Measurements from ENCODE around the gene POLR1D.
A peak's percentile ranks its signal among the peaks of the same experiment; 100 is the strongest.

POLR1D gene

DNA sequence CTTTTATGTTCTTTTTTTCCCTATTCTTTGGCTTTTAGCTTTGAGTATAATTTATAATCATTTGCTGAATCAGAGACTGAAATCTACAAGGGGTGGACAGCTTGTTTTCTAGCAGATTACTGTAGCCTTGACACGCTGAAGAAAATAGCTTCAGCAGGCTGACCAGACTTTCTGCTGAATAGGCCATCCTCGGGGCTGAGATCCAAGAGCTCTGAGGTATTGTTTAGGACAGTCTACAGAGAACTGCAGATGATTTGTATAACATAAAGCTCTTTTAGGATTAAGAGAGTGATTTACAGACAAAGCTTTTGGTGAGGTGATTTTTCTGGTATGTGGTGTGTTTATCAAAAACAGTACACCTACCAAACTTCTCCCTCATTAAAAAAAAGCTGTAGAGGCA, 16.8 kb downstream of the POLR1D start:
- peak; percentile 69 for DNase-seq (ENCODE audit: low spot score)

DNA sequence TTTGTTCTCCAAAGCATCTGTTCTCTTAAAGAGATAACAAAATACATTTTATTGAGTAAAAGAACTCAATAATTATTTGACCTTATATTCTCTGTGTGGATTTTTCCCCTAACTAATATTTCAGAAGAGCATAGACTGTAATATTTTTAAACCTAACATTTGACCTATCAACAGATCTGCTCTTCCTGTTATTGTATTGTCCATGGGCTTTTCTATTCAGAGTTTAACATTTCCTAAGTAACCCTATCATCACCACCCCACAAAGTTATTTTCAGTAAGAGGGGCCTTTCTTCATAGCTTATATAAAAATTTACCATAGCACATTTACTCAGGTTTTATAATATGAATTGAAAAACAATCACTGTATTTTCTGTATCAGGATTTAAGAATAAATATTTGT, 17.5 kb downstream of the POLR1D start:
- no peak for DNase-seq (ENCODE audit: low spot score)

DNA sequence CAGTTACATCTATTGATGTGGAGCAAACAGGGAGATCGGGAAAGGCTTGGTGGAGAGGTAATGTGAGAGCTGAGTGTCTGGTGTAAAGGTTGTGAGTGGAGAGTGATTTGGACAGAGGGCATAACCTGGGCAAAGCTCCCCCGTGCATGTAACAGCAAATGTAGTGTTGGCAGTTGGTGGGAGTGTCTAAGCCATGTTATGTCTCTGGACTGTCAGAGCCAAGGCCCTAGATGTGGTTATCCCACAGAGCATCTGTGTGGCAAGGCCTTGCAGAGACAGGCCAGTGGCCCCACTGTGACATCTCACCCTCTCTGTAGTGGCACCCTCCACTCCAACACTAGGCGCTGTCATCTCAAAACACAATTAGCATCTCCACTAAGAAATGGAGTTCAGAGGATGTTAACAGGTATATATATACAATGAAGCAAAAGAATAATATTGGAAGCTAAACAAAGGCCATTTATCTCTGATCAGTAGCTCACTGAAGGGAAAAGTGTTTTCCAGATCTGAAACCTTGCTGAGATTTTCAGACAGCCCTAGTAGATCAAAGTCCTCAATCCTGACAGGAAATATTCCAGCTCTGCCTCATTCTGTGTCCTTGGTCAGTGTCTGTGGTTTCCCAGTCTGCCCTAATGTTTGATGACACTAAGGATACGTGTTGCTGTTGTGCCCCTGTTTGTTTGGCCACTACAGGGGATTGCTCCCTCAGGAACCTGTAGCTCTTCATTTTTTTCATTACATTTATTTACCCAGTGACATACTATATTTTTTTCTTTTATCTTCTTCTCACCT, 20.2 kb downstream of the POLR1D start:
- DNase-seq (ENCODE audit: low spot score): no peak

DNA sequence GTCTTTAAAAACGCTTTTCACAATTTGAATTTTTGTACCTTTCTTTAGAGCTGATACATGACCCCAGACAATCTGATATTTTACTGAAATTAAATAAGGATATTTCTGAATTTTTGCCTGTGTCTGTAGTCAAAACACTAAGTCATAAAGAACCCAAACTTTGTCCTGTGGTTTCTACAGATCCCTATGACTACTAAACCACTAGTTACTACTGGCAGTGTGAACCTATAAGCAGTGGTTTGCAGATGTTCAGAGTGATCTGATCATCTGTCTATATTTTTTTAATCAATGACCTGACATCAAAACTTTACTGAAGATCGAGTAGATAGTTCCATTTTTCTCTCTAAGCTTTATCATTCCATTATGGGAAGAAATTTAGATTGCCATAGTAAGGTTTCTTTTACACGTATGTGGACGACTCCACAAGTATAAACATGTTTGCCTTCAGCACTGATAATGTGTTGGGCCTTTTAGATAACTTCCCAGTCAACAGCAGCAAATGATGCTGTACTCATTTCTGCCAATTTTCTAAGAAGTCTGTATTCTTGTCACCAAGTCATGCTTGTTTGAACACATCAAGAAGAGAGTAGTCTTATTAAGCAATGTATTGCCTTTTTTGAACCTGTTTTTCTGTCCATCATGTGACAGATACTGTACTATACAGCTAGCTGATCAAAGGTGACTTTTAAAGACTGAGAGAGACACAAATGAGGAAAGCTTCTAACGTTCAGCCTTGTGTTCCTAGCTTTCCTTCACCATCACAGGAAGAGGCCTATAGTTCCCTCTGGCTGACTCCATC, 21.8 kb downstream of the POLR1D start:
- no peak for DNase-seq (ENCODE audit: low spot score)

DNA sequence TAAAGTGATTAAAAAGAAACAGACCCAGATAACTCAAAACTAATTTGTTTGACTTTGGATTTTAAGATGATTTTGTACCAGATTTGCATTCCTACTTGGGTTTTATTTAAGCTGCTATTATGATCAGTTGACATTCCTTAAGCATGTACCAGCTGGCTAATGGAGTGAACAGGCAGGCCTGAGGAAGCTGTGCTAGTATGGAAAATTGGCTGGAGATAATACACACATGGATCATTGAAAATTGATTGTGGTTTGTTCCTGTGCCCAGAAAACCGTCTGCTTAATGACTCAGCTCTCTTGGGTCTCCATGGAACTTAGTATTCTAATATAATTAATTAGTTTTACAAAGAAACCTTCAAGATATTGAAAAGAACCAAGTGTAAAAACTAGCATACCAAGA, 22.6 kb downstream of the POLR1D start:
- DNase-seq (ENCODE audit: low spot score): no peak

DNA sequence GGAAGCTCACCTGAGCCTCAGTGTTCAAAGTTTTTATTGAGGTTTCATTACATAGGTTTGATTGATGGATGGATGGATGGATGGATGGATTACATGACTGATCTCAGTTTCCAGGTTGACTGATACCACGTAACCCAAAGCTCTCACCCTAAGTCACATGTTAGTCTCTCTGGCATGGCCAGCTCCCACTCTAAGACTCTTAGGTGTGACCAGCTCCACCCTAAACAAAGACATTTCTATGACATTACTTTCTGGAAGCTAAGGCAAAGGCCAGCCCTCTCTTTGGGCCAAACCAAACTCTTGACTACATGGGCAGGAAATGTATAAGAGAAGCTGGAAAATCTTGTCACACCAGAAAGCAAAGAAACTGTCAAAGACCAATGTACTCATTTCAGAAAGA, 28.6 kb downstream of the POLR1D start:
- DNase-seq (ENCODE audit: low spot score): no peak

DNA sequence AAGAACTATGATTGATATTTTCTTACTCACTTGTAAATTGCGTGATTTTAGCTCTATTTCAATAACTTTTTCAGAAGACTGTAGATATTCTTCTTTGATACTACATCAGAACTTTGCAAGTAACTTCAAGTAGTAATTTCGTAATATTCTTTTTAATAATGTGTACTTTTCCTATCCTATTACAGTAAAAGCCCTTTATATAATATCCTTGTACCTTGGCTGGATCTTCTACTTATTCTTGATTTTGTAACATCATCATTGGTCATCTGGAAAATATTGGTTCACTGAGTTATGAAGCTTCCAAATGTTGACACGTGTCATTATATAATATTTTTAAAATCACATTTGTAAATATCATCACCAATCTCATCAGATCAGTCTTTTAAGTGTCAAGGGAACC, 32.4 kb downstream of the POLR1D start:
- DNase-seq (ENCODE audit: low spot score): no peak

DNA sequence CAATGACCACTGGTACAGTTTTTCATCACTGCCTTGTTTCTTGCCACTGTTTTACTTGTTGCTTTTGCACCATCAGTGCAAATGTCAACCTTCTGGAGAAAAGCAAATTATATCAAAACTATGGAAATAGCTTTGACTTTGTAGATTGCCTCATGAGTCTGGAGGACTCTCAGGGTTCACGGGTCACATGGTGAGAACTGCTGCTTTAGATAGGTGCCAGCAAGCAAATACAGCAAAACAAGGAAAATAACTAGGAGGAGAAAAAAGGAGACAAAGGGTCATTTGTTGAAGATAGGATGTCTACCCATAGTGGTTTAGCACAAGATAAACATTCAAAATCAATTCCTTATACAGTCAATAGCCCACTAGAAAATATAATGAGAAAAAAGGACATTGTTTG, 33.1 kb downstream of the POLR1D start:
- no peak for DNase-seq (ENCODE audit: low spot score)

DNA sequence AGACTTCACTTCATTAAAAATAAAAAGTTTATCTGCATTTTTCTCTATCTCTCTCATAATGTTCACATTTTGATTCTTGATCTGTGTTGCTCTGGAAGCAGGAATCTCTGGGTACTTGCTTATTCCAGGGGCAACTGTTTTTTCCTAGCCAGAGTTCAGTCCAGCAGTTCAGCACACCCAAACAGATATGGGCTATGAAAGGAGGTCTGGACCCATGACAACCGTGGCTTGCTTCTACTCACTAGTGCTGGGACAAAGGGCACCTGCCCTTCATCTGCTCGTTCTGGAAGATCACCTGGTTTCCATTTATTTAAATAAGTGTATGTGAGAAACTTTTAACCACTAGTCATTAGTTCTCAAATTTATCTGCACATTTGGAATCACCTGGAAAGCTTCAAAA, 36.0 kb downstream of the POLR1D start:
- no peak for DNase-seq (ENCODE audit: low spot score)

DNA sequence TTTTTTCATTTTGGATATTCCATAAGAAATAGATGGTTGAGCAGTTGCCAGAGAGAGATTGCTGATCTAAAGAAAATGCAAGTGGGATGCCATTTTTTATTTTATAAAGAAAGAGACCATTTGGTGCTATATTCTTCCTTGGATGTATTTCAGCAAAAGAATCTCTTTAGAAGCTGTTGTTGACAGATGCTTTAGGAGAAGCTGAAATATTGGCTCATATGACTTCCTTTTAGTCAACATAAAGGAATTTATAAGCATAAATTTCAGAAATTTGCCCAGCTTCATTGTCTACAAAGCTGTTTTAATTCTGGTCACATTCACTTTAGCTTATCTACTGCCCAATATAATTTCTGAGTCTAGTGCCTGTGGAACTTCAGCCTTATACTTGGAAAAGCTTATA, 36.9 kb downstream of the POLR1D start:
- DNase-seq (ENCODE audit: low spot score): no peak

DNA sequence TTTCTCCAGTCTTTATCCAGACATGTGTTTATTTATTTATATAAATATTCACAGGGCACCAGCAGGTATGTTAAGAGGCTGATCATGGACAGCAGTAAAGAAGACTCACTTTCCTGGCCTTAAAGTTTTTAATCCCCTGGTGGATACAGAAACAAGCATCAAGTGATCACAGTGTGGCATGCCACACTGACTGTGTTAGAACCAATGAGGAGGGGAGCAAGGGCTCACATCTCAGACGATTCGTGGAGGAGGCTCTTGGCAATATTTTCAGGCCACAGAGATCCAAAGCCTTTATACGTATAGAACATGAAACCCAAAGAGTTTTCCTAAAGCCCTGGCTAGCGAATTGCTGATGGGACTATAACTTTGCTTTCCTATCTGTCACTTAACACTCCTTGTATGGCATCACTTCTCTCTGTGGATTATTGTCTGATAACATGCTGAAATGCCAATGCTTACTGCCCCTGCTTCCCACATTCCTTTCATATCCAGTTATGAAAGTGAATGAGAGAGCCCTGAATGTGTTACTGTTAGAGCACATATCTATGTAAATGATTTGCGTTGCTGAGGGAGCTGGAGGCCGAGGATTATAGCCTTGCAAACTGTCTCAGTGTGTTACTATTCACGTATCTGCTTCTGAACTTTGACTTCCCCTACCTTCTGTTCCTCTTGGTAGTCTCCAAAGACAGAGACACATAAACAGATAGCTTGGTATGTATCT, 37.6 kb downstream of the POLR1D start:
- DNase-seq (ENCODE audit: low spot score): no peak

DNA sequence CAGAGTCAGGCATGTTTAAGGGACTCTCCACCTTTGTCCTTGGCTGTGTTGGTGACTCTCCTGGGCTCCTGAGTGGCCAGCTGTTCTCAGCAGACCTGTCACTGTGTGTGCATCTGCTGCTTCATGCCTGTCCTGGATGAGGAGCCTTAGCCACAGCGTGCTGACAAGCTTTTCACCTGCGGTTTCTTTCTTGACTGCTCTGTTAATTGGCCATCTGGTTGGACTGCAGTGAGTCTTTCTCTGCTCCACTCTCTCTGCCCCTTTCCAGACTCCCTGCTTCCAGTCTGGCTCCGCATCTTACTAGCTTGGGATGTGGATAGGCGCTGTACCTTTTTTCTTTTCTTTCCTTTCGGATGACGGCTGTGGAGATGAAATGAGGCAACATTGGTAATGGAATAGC, 38.8 kb downstream of the POLR1D start:
- DNase-seq (ENCODE audit: low spot score): peak; percentile 87

DNA sequence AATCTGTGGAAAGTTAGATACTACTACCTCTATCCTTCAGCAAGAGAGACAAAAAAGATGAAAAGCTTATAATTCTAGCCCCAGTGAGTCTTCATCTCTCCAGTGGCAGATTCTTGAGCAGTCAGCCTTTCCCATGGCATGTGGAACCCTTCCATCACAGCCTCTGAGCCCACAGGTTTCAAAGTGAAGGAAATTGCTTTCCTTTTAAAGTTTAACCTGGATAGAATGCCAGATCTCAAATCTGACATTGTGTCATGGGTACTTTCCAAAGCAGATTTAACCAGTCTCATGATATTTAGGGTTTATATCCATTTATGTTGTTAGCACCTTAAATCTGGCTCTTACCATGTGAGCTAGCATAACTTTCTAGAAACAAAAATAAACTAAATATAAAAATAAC, 39.3 kb downstream of the POLR1D start:
- no peak for DNase-seq (ENCODE audit: low spot score)

DNA sequence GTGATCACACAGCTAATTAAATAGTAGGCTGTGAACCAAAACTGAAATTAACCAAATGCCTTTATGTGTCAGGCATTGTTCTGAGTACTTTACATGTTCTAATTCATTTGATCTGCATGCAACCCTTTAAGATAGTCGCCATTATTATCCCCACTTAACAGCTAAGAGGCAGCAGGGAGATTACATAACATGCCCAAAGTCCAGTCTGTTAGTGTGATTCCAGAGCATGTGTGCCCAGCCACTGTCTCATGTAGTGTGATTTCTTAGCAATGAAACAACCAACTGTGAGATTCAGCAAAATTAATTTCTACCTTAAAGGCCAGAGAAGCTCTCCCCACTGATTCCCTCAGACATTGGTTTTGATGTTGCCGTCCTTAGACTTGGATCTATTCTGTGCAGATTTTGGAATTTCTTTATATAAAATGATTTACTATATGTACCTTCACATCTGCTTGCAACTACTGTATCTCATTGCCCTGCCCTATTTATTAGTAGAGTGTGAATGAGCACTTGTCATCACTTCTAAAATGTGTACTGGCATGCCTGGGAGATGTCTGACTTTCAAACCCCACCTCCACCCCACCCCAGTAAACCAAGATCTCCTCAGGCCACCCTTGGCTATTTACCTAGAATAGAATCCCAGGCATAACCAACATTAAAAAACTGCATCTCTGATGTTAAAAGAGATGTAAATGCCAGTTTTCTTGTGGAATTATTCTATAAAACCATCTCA, 41.2 kb downstream of the POLR1D start:
- DNase-seq (ENCODE audit: low spot score): no peak

DNA sequence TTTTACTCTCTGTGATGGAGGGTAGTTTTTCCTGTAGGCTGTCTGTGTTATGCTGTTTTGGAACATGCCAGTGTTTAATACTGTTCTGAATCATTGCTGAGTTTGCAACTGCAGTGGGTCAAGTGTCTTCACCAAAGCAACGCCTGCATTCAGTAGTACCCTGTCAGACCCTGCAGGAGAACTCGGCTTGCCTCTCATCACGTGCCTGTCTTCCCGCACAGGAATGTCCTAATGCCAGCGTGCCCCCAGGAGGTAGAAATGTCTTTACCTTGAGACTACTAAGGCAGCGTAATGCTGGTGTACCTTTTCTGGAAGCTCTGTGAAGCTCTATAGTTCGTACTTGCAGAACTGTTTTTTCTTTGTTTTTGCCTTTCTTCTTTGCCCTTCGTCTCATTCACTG, 42.3 kb downstream of the POLR1D start:
- no peak for DNase-seq (ENCODE audit: low spot score)

DNA sequence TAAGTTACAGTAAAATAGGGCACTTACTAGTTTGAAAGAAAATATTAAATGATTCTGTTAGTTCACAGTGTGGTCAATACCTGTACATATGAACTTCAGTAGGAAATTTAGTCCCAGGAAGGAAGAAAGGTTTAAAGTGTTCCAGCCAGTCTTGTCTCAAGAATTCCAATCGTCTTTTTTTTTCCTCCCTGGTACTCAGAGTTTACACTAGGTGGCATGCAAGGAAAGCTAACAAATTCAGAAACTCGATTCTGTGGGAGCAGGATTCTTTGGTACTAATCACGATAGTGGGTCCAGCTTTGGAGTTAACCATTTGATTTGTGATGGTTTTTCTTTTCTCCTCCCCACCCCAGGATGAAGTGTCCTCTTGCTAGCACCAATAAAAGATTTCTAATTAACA, 43.6 kb downstream of the POLR1D start:
- peak; percentile 28 for DNase-seq (ENCODE audit: low spot score)

DNA sequence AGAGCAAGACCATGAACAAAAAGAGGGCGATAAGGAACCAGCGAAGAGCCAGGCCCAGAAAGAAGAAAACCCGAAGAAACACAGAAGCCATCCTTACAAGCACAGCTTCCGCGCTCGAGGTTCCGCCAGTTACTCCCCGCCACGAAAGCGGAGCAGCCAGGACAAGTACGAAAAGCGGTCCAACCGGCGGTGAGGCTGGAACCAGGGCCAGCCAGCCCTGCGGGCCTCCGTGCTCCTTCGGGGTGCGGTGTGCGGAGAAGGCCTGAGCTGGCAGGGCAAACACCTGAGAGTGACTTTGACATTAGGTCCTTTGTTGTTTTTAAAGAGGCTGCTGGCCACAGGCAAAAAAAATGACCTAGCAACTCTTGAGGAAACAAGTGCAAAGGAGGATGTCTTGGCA, 44.1 kb downstream of the POLR1D start:
- DNase-seq (ENCODE audit: low spot score): no peak

DNA sequence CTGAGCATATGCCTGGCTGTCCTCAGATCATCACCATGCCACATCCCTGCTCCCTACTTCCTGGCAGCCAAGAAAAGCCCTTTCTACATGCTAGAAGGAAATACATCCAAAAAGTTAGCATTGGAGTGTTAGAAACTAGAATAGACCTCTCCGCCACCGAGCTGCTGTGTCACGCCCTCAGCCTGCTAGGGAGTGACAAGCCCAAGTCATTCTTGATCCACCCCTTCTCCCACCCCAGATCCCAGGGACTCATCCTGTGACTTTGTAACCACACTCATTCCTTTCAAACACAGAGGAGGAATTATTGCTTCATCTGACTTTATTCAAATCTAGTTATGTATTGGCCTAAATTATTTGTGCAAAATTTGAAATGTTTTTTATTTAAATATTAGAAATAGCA, 45.3 kb downstream of the POLR1D start:
- no peak for DNase-seq (ENCODE audit: low spot score)

DNA sequence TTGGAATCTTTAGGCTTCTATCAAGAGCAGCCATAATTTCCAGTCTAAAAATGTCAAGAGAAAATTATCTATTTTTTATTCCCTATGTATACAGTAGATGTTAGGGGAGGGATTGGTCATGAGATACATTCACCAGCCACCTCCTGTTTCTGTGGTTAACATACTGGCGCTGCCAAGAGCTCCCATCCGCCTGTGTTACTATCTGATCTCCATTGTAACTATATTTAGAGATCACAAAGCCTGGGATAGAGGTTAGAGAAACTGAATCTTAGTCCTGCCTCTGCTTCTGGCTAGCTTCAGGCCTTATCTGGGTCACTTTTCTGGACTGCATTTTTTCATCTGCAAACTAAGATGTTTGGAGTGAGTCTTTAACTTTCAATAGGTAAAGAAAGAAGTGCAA, 46.3 kb downstream of the POLR1D start:
- no peak for DNase-seq (ENCODE audit: low spot score)

DNA sequence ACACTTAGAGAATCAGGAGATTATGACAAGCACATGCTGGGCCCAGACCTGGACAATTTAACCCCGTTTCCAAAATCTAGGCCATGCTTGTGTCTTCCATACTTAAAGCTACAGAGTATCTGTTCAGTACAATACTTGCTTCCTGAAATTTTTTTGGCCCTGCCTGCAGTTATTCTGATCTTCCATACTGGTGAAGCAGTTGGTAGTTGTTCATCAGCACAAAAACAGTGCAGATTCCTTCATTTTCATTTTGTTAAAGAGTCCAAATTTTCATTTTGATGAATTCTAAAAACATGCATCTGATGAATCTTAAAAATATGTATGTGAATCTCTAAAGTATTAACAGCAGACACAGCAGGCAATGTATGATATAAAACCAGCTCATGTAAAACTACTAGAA, 49.2 kb downstream of the POLR1D start:
- DNase-seq (ENCODE audit: low spot score): peak; percentile 31

DNA sequence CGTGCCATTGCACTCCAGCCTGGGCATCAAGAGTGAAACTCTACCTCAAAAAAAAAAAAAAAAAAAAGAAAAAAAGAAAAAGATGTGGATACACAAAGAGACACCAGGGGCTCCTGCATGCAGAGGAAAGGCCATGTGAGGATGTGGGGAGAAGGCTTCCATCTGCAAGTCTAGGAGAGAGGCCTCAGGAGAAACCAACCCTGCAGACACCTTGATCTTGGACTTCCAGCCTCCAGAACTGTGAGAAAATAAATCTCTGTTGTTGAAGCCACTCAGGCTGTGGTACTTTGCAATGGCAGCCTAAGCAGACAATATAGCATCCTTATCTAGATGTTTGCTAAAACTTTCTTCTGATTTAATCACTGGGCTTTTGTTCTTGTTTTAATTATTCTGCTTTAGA, 50.3 kb downstream of the POLR1D start:
- DNase-seq (ENCODE audit: low spot score): no peak
